ENCODE data around the gene PTK7. TPM values are rescaled to one million over a fixed set of nuclear protein-coding genes. Genes with fewer than 3 reads are reported as not detected.

Gene PTK7
- total RNA-seq, 2 experiments from 2014 or later = 13.0 to 18.5 TPM

DNA sequence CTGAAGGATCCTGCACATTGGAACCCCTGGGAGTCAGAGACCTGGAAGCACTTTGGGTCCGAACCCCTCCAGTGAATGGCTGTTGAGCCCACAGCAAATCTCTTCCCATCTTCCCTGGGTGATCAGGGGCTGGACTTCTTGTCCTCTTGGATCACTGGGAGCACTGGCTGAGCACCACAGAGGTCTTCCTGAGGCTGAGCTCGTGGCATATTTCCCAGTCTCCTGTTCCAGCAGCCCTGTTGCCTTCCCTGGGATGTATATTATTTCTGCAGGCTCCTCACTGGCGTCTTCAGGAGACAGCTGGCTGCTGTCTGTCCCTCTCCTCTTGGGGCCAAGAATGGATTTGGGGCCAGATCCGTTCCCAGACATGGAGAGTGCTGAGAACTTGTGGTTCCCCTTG is 43.4 kb downstream of the PTK7 start:
- Histone ChIP-seq H3K4me3 (ENCODE audit: low read depth, low read length, poor library complexity, severe bottlenecking) (no peak overlapping the region), H3K27ac (ENCODE audit: low read depth, low read length, poor library complexity, severe bottlenecking) (no peak overlapping the region), H3K9me2 (ENCODE audit: insufficient read depth, low read length) (no peaks in the 10 kb centered on the region), H3K4me2 (ENCODE audit: low read length) (no peak overlapping the region), H3K4me1 (ENCODE audit: insufficient read depth, low read length, poor library complexity, severe bottlenecking) (no peaks in the 10 kb centered on the region), H4K20me1 (ENCODE audit: insufficient read depth, low read length) (no peaks in the 10 kb centered on the region), H3K79me2 (ENCODE audit: insufficient read depth, low read depth, low read length) (no peaks in the 10 kb centered on the region), H3K36me3 (ENCODE audit: insufficient read depth, low read length) (no peaks in the 10 kb centered on the region), H2AFZ (ENCODE audit: low read length) (no peak overlapping the region), H3K9me3 (ENCODE audit: low read length) (no peaks in the 10 kb centered on the region)
- intact Hi-C loops (cut with micrococcal nuclease; ENCODE audit: unreplicated experiment) = no loop called here
- no TSS peak for BruUV-seq (replicated peaks)
- CTCF ChIA-PET (ENCODE audit: unreplicated experiment) = no interaction called here
- POLR2A ChIA-PET = no interaction called here
- DNase-seq (ENCODE audit: low spot score) = no peak
- TF ChIP-seq EZH2phosphoT487 (IDR thresholded peaks at IDR 0.05; ENCODE audit: borderline replicate concordance, low read depth, low read length) (no peak), CTCF (conservative IDR thresholded peaks at IDR 0.05; ENCODE audit: low read length) (no peak)

DNA sequence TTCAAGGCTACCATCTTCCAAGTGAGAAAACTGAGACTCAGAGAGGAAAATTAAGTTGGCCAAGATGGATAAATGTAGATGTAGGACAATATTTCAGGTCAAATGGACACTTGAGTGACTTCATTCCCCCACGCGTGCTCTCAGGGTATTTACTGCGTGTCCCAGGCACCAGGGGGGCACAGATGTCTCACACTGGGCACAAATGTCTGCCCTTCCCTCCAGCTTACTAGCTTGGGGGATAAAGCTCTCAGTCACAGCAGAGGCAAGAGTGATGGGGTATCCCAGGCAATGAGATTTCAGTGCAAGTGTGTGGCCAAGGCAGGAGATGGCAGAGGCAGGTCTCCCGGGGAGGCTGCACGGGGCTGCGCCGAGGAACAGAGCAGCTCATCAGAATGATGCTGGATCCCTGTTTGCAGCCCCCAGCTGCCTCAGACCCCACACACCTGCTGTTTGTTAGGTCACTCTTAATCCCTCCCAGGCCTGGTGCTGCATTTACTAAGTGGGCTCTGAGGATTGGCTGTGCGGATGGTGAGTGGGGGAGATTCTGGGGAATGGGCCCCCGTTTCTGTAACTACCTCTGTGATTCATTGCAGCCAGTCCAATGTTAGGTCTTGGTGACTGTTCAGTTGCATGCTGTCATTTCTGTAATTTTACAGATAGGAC is 44.1 kb downstream of the PTK7 start:
- Histone ChIP-seq H3K36me3 (ENCODE audit: insufficient read depth, low read length) (no peaks in the 10 kb centered on the region), H3K9me2 (ENCODE audit: insufficient read depth, low read length) (no peaks in the 10 kb centered on the region), H4K20me1 (ENCODE audit: insufficient read depth, low read length) (no peaks in the 10 kb centered on the region), H3K4me3 (ENCODE audit: low read depth, low read length, poor library complexity, severe bottlenecking) (no peak overlapping the region), H3K27ac (ENCODE audit: low read depth, low read length, poor library complexity, severe bottlenecking) (no peak overlapping the region), H3K79me2 (ENCODE audit: insufficient read depth, low read depth, low read length) (no peaks in the 10 kb centered on the region), H3K4me1 (ENCODE audit: insufficient read depth, low read length, poor library complexity, severe bottlenecking) (no peaks in the 10 kb centered on the region), H2AFZ (ENCODE audit: low read length) (no peak overlapping the region), H3K4me2 (ENCODE audit: low read length) (no peak overlapping the region), H3K9me3 (ENCODE audit: low read length) (no peaks in the 10 kb centered on the region)
- intact Hi-C loops (cut with micrococcal nuclease; ENCODE audit: unreplicated experiment) = no loop called here
- no peak for DNase-seq (ENCODE audit: low spot score)
- TF ChIP-seq EZH2phosphoT487 (IDR thresholded peaks at IDR 0.05; ENCODE audit: borderline replicate concordance, low read depth, low read length) (no peak), CTCF (conservative IDR thresholded peaks at IDR 0.05; ENCODE audit: low read length) (no peak)
- BruUV-seq (replicated peaks) = no TSS peak
- CTCF ChIA-PET (ENCODE audit: unreplicated experiment) = no interaction called here
- POLR2A ChIA-PET = no interaction called here

DNA sequence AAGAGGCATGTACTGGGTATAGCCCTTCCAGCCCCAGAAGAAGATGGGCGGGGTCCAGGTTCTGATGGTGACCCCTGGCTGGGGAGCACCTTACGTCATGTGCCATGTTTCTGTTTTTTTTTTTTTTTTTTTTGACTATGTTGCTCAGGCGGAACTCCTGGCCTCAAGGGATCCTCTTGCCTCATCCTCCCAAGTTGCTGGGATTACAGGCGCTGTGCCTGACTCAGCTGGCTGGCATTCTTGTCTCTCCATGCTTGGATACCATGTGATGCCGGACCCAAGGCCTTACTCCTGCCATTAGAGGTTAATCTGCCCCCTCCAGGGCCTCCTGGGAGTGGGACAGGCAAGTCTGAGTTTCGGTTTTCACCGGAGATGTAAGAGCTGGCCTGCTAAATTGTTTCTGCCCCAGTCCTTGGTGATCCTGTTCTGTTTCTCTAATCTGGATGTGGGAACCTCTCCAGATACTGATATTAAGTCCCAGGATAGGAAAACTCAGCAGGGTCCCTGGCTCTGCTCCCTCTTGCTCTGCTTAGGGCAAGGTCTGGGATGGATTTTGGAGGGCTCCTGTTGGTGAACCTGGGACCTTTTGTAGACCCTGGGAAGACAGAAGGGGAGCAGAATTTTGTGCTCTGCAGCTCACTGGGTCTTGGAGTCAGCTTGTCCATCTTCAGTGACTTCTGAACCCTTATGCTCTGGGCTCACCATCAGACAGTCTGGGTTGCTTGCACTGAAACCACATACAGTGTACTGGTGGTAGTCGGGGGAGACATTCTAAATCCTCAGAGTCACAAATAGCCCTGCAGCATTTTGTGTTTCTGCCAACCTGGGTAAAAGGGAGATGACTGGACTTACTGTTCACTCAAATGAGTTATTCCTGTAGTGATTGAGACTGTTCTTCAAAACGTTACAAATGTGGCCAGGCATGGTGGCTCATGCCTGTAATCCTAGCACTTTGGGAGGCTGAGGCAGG is 45.1 kb downstream of the PTK7 start:
- no peaks in the 10 kb centered on the region for H3K79me2 ChIP-seq (ENCODE audit: insufficient read depth, low read depth, low read length)
- no peak for DNase-seq (ENCODE audit: low spot score)
- H3K9me2 ChIP-seq (ENCODE audit: insufficient read depth, low read length) = no peaks in the 10 kb centered on the region
- BruUV-seq (replicated peaks) = no TSS peak
- H3K4me2 ChIP-seq (ENCODE audit: low read length) = no peak overlapping the region
- H3K4me3 ChIP-seq (ENCODE audit: low read depth, low read length, poor library complexity, severe bottlenecking) = no peak overlapping the region
- intact Hi-C loops (cut with micrococcal nuclease; ENCODE audit: unreplicated experiment) = no loop called here
- H3K27ac ChIP-seq (ENCODE audit: low read depth, low read length, poor library complexity, severe bottlenecking) = no peak overlapping the region
- ChIA-PET CTCF (ENCODE audit: unreplicated experiment) (no interaction called here), POLR2A (no interaction called here)
- TF ChIP-seq EZH2phosphoT487 (IDR thresholded peaks at IDR 0.05; ENCODE audit: borderline replicate concordance, low read depth, low read length) (no peak), CTCF (conservative IDR thresholded peaks at IDR 0.05; ENCODE audit: low read length) (no peak)
- no peak overlapping the region for H2AFZ ChIP-seq (ENCODE audit: low read length)
- H3K36me3 ChIP-seq (ENCODE audit: insufficient read depth, low read length) = no peaks in the 10 kb centered on the region
- H3K4me1 ChIP-seq (ENCODE audit: insufficient read depth, low read length, poor library complexity, severe bottlenecking) = no peaks in the 10 kb centered on the region
- H3K9me3 ChIP-seq (ENCODE audit: low read length) = no peaks in the 10 kb centered on the region
- H4K20me1 ChIP-seq (ENCODE audit: insufficient read depth, low read length) = no peaks in the 10 kb centered on the region

Data from OCI-LY7 (cell line).